ENCODE measurements around the gene PCDHGA3.

DNA sequence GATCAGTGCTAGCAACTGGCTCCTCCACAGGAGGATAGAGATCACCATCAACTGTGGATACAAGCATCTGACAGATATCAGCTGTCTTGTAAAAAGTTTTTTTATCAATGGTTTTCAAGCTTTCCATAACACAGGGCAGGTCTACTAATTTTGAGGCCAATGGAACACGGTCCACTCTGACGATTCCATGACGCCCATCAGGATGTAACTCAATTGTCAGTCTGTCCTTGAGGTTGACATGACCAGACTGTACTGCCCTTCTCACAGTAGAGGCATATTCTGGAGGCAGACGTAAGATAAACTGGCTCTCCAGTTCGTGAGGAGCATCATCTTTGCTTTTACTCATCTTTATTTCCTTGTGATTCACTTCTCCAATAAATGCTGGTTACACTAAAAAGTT, 23.9 kb upstream of the PCDHGA3 start:
- TF ChIP-seq CTCF (IDR thresholded peaks at IDR 0.05) (no peak), POLR2A (IDR thresholded peaks at IDR 0.05) (no peak)
